Loucy (cell line): ENCODE measurements around the gene ENTPD6.

ENCODE experiments used
- CTCF ChIP-seq: fragments of 200-600 bp; sonication (generic); conservative IDR thresholded peaks from 2 replicates; pipeline ENCODE4 v1.5.1; 2014; ENCODE audit warnings: mild to moderate bottlenecking, antibody characterized with exemption, low read length
- EZH2phosphoT487 ChIP-seq: fragments of 200-600 bp; IDR thresholded peaks from 2 replicates; pipeline ENCODE4 v1.6.1; 2018; ENCODE audit warnings: antibody characterized with exemption, mild to moderate bottlenecking, moderate library complexity, borderline replicate concordance

DNA sequence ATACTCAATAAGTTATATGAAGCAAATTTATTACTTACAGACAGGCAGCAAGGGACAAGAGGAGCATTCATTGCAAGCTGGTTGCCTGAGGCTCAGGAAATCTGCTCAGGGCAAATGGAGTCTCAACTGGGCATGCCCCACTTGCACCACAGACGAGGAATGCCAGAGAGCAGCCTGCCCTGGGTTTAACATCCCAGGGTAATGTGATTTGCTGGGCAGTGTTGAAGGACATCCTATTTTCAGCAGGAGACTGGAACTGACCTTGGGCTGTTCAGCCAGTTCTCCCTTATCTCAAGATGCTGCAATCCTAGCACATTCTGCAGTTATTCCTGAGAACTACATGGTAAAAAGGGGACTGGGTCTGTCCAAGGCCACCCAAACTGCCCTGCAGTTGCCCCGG is 3.8 kb upstream of the ENTPD6 start:
- TF ChIP-seq CTCF (no peak), EZH2phosphoT487 (no peak)
